H9 (cell line): Measurements from ENCODE around the gene KAT5. TPM values are rescaled to one million over a fixed set of nuclear protein-coding genes. Genes with fewer than 3 reads are reported as not detected.

Experiments used
- DNase-seq: peaks from one replicate; pipeline ENCODE4 v3.0.0-alpha.2; 2017
- H2AFZ ChIP-seq: one replicate; pipeline ENCODE4 v1.6.1; 2013; ENCODE audit warnings: mild to moderate bottlenecking, low read length, control low read depth, moderate library complexity
- H2AK5ac ChIP-seq: 2 replicates; pipeline ENCODE4 v1.6.1; 2013; ENCODE audit warnings: low read length, control low read depth, mixed read lengths; ENCODE audit not compliant: insufficient read length
- H2BK120ac ChIP-seq: one replicate; pipeline ENCODE4 v1.6.1; 2013; ENCODE audit warnings: low read depth, mild to moderate bottlenecking, low read length, control low read depth, inconsistent platforms; ENCODE audit not compliant: poor library complexity, severe bottlenecking
- H2BK12ac ChIP-seq: 2 replicates; pipeline ENCODE4 v1.6.1; 2013; ENCODE audit warnings: low read length, control low read depth, mixed read lengths, low read depth; ENCODE audit not compliant: insufficient read length
- H2BK15ac ChIP-seq: 2 replicates; pipeline ENCODE4 v1.6.1; 2013; ENCODE audit warnings: low read depth, low read length, control low read depth
- H2BK20ac ChIP-seq: one replicate; pipeline ENCODE4 v1.6.1; 2013; ENCODE audit warnings: low read depth, mild to moderate bottlenecking, low read length, control low read depth, inconsistent platforms; ENCODE audit not compliant: poor library complexity, severe bottlenecking
- H2BK5ac ChIP-seq: 2 replicates; pipeline ENCODE4 v1.6.1; 2013; ENCODE audit warnings: low read length, control low read depth, mixed read lengths; ENCODE audit not compliant: insufficient read length
- H3K14ac ChIP-seq: 2 replicates; pipeline ENCODE4 v1.6.1; 2013; ENCODE audit warnings: low read length, control low read depth; ENCODE audit not compliant: insufficient read depth
- H3K18ac ChIP-seq: 2 replicates; pipeline ENCODE4 v1.6.1; 2013; ENCODE audit warnings: low read depth, mild to moderate bottlenecking, mixed read lengths, low read length, control low read depth; ENCODE audit not compliant: insufficient read length
- H3K23ac ChIP-seq: 2 replicates; pipeline ENCODE4 v1.6.1; 2013; ENCODE audit warnings: low read length, control low read depth, mixed read lengths, low read depth; ENCODE audit not compliant: insufficient read length
- H3K23me2 ChIP-seq: 2 replicates; pipeline ENCODE4 v1.6.1; 2013; ENCODE audit warnings: low read depth, mild to moderate bottlenecking, mixed read lengths, low read length, control low read depth; ENCODE audit not compliant: insufficient read length, poor library complexity, severe bottlenecking
- H3K27ac ChIP-seq: 2 replicates; pipeline ENCODE4 v1.5.1; 2013; ENCODE audit warnings: low read length, control low read depth, mixed read lengths, low read depth; ENCODE audit not compliant: insufficient read length
- H3K27me3 ChIP-seq: 2 replicates; pipeline ENCODE4 v1.6.1; 2013; ENCODE audit warnings: low read length, control low read depth, inconsistent platforms; ENCODE audit not compliant: insufficient read depth
- H3K4ac ChIP-seq: 2 replicates; pipeline ENCODE4 v1.6.1; 2013; ENCODE audit warnings: low read depth, mild to moderate bottlenecking, control low read depth, inconsistent platforms, low read length, moderate library complexity
- H3K4me1 ChIP-seq: 2 replicates; pipeline ENCODE4 v1.6.1; 2013; ENCODE audit warnings: low read length, control low read depth, inconsistent platforms; ENCODE audit not compliant: insufficient read depth
- H3K4me2 ChIP-seq: 2 replicates; pipeline ENCODE4 v1.6.1; 2013; ENCODE audit warnings: low read length, control low read depth, mixed read lengths; ENCODE audit not compliant: insufficient read length, insufficient read depth
- H3K56ac ChIP-seq: 2 replicates; pipeline ENCODE4 v1.6.1; 2013; ENCODE audit warnings: low read depth, mild to moderate bottlenecking, mixed read lengths, low read length, control low read depth; ENCODE audit not compliant: insufficient read length
- H3K79me1 ChIP-seq: 2 replicates; pipeline ENCODE4 v1.6.1; 2013; ENCODE audit warnings: low read depth, mild to moderate bottlenecking, moderate library complexity, low read length, control low read depth, inconsistent platforms; ENCODE audit not compliant: insufficient read depth, poor library complexity, severe bottlenecking
- H3K79me2 ChIP-seq: 2 replicates; pipeline ENCODE4 v1.6.1; 2013; ENCODE audit warnings: low read length, control low read depth, inconsistent platforms; ENCODE audit not compliant: insufficient read depth
- H3K9ac ChIP-seq: 2 replicates; pipeline ENCODE4 v1.6.1; 2013; ENCODE audit warnings: low read length, control low read depth, mixed read lengths; ENCODE audit not compliant: insufficient read length; ENCODE audit errors: extremely low read depth
- H3K9me3 ChIP-seq: one replicate; pipeline ENCODE4 v1.6.1; 2013; ENCODE audit warnings: low read depth, low read length, inconsistent platforms; ENCODE audit not compliant: control insufficient read depth
- H3T11ph ChIP-seq: one replicate; pipeline ENCODE4 v1.6.1; 2013; ENCODE audit warnings: mild to moderate bottlenecking, low read length, control low read depth, inconsistent platforms
- H4K20me1 ChIP-seq: one replicate; pipeline ENCODE4 v1.6.1; 2013; ENCODE audit not compliant: control insufficient read depth, insufficient read length, insufficient read depth
- H4K5ac ChIP-seq: 2 replicates; pipeline ENCODE4 v1.6.1; 2013; ENCODE audit warnings: low read depth, mild to moderate bottlenecking, mixed read lengths, low read length, control low read depth; ENCODE audit not compliant: insufficient read length
- H4K8ac ChIP-seq: replicated peaks from 2 replicates; pipeline ENCODE4 v1.6.1; 2013; ENCODE audit warnings: low read length, control low read depth, mixed read lengths, low read depth; ENCODE audit not compliant: insufficient read length
- H4K91ac ChIP-seq: 2 replicates; pipeline ENCODE4 v1.6.1; 2013; ENCODE audit warnings: low read depth, mild to moderate bottlenecking, moderate library complexity, mixed read lengths, low read length, control low read depth; ENCODE audit not compliant: insufficient read length
- H3K27ac Mint-ChIP-seq, 3 experiments: 2 replicates in 2 of 3; 3 replicates in 1 of 3; pipeline ENCODE4 v1.8.0; 2020 to 2021; ENCODE audit warnings: mixed read lengths in 3 of 3, mild to moderate bottlenecking in 1 of 3, moderate library complexity in 1 of 3
- H3K27me3 Mint-ChIP-seq: 2 replicates; pipeline ENCODE4 v1.8.0; 2021; ENCODE audit warnings: low read depth, mild to moderate bottlenecking, moderate library complexity, mixed read lengths
- H3K36me3 Mint-ChIP-seq, 3 experiments: 2 replicates in 2 of 3; 3 replicates in 1 of 3; pipeline ENCODE4 v1.8.0; 2020 to 2021; ENCODE audit warnings: low read depth in 3 of 3, mixed read lengths in 3 of 3; ENCODE audit not compliant: insufficient read depth in 1 of 3
- H3K4me1 Mint-ChIP-seq, 2 experiments: 2 replicates each; pipeline ENCODE4 v1.8.0; 2020; ENCODE audit warnings: mixed read lengths in 2 of 2
- H3K4me3 Mint-ChIP-seq, 2 experiments: 2 replicates in 1 of 2; 3 replicates in 1 of 2; pipeline ENCODE4 v1.8.0; 2020 to 2021; ENCODE audit warnings: mild to moderate bottlenecking in 2 of 2, mixed read lengths in 2 of 2, moderate library complexity in 1 of 2
- H3K9me3 Mint-ChIP-seq, 2 experiments: 2 replicates in 1 of 2; 3 replicates in 1 of 2; pipeline ENCODE4 v1.8.0; 2020; ENCODE audit warnings: mild to moderate bottlenecking in 2 of 2, mixed read lengths in 2 of 2, moderate library complexity in 1 of 2
- CTCF ChIP-seq: fragments of 200-600 bp; sonication (generic); conservative IDR thresholded peaks from 3 replicates; pipeline ENCODE4 v1.8.0; 2021; ENCODE audit warnings: antibody characterized with exemption, mild to moderate bottlenecking
- WGBS: extraction: QIAGEN DNeasy Blood & Tissue Kit; methylation state at CpG from one replicate; pipeline ENCODE4 v1.1.7; 2013; ENCODE audit warnings: missing lambda C conversion rate, low lambda C conversion rate, mixed read lengths; ENCODE audit not compliant: insufficient read length; ENCODE audit errors: extremely low coverage; 5-methylcytosine and 5-hydroxymethylcytosine counted together
- total RNA-seq: library from RNA; stranded (reverse); gene quantifications from 2 replicates; pipeline ENCODE4 v1.2.1, GENCODE V29; 2021

The KAT5 gene
- total RNA-seq, 1 experiment from 2014 or later: 56.7 TPM

- H3K4ac ChIP-seq: no peak overlapping the region
- H3K9ac ChIP-seq: no peak overlapping the region
- H2AFZ ChIP-seq: no peak overlapping the region
- no peak overlapping the region for H2BK15ac ChIP-seq
- no peak overlapping the region for H2BK20ac ChIP-seq
- H4K8ac ChIP-seq: no peak overlapping the region
- no peak overlapping the region; a peak in 1 of 7 replicates for H3K27ac Mint-ChIP-seq
- no peak overlapping the region for H3K18ac ChIP-seq
- no peak for TF ChIP-seq CTCF
- no peak overlapping the region for H2BK12ac ChIP-seq
- no peak overlapping the region for H2BK120ac ChIP-seq
- no peaks in the 10 kb centered on the region for H3K9me3 ChIP-seq
- H3K27me3 Mint-ChIP-seq: peaks cover 26% of the 10 kb centered on the region
- H2BK5ac ChIP-seq: no peak overlapping the region
- no peaks in the 10 kb centered on the region for H4K20me1 ChIP-seq
- H3K27me3 ChIP-seq: no peaks in the 10 kb centered on the region
- H3K56ac ChIP-seq: no peak overlapping the region
- no peaks in the 10 kb centered on the region for H3K79me2 ChIP-seq
- H3K9me3 Mint-ChIP-seq: peaks cover 10 to 17% of the 10 kb centered on the region in 2 experiments; a peak in 3 of 5 replicates
- no peaks in the 10 kb centered on the region for H3K79me1 ChIP-seq
- WGBS: no CpG with 5 or more reads among the region's 8 CpGs
- no peaks in the 10 kb centered on the region for H3K36me3 Mint-ChIP-seq
- H3K4me1 Mint-ChIP-seq: peaks cover 4% of the 10 kb centered on the region in 2 experiments; a peak in 3 of 4 replicates
- H2AK5ac ChIP-seq: no peak overlapping the region
- H4K5ac ChIP-seq: no peak overlapping the region
- H3K27ac ChIP-seq: no peak overlapping the region
- H3K4me2 ChIP-seq: no peak overlapping the region
- H3K14ac ChIP-seq: no peak overlapping the region
- DNase-seq: no peak
- no peaks in the 10 kb centered on the region for H3K23me2 ChIP-seq
- no peaks in the 10 kb centered on the region for H3K4me1 ChIP-seq
- no peak overlapping the region for H4K91ac ChIP-seq
- no peak overlapping the region for H3K4me3 Mint-ChIP-seq
- H3T11ph ChIP-seq: no peak overlapping the region
- no peak overlapping the region for H3K23ac ChIP-seq
Measured at GRCh38 chr11:65698205-65698604, 13.8 kb upstream of the KAT5 start.
